ENCODE results near the gene EZH2.

DNA sequence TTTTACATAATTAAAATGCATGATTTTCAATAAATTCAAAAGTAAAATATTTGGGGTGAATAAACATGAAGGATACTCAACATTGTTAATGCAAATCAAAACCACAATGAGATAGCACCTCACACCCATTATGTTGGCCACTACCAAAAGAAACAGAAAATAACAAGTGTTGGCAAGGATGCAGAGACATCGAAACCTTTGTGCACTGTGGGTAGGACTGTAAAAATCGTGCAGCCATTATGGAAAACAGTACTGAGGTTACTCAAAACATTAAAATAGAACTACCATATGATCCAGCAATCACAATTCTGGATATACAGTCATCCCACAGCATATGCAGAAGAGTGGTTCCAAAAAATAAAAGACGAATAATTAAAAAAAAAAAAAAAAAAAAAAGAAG lies 13.1 kb downstream of the EZH2 start:
- TF ChIP-seq POLR2A (IDR thresholded peaks at IDR 0.05; ENCODE audit: low read depth, low read length) (no peak), POLR2AphosphoS5 (IDR thresholded peaks at IDR 0.05; ENCODE audit: low read depth, low read length) (no peak), POU2F2 (IDR thresholded peaks at IDR 0.05; ENCODE audit: low read depth, low read length) (no peak), TAF1 (IDR thresholded peaks at IDR 0.05; ENCODE audit: low read depth, low read length) (no peak), PAX5 (IDR thresholded peaks at IDR 0.05; ENCODE audit: insufficient read depth, low read length, severe bottlenecking) (no peak)
